Mesothelial cell of epicardium (in vitro differentiated cells): Measurements from ENCODE around the gene THUMPD1. TPM values are rescaled to one million over a fixed set of nuclear protein-coding genes. Genes with fewer than 3 reads are reported as not detected.
A peak's percentile ranks its signal among the peaks of the same experiment; 100 is the strongest.

Experiments used
- DNase-seq, 2 experiments: peaks; one replicate each; pipeline ENCODE4 v3.0.0; 2021; ENCODE audit warnings: low spot score in 2 of 2; ENCODE audit not compliant: unreplicated experiment in 2 of 2
- H3K27ac Mint-ChIP-seq: 2 replicates; pipeline ENCODE4 v1.8.0; 2021; ENCODE audit warnings: mixed read lengths
- H3K27me3 Mint-ChIP-seq: 2 replicates; pipeline ENCODE4 v1.8.0; 2021; ENCODE audit warnings: low read depth, mixed read lengths
- H3K36me3 Mint-ChIP-seq: 2 replicates; pipeline ENCODE4 v1.8.0; 2021; ENCODE audit warnings: mixed read lengths
- H3K4me1 Mint-ChIP-seq: 2 replicates; pipeline ENCODE4 v1.8.0; 2021; ENCODE audit warnings: mixed read lengths
- H3K4me3 Mint-ChIP-seq: 2 replicates; pipeline ENCODE4 v1.8.0; 2021; ENCODE audit warnings: mild to moderate bottlenecking, moderate library complexity, mixed read lengths
- H3K9me3 Mint-ChIP-seq: 2 replicates; pipeline ENCODE4 v1.8.0; 2021; ENCODE audit warnings: mixed read lengths
- CTCF ChIP-seq: fragments of 200-600 bp; sonication (generic); IDR thresholded peaks from one replicate; pipeline ENCODE4 v1.5.0; 2021; ENCODE audit warnings: antibody characterized with exemption; ENCODE audit not compliant: unreplicated experiment
- total RNA-seq: library from RNA; stranded (reverse); gene quantifications from 3 replicates; pipeline ENCODE4 v1.2.1, GENCODE V29; 2021

The THUMPD1 gene
- total RNA-seq, 1 donor from 2014 or later: 35.5 TPM

DNA sequence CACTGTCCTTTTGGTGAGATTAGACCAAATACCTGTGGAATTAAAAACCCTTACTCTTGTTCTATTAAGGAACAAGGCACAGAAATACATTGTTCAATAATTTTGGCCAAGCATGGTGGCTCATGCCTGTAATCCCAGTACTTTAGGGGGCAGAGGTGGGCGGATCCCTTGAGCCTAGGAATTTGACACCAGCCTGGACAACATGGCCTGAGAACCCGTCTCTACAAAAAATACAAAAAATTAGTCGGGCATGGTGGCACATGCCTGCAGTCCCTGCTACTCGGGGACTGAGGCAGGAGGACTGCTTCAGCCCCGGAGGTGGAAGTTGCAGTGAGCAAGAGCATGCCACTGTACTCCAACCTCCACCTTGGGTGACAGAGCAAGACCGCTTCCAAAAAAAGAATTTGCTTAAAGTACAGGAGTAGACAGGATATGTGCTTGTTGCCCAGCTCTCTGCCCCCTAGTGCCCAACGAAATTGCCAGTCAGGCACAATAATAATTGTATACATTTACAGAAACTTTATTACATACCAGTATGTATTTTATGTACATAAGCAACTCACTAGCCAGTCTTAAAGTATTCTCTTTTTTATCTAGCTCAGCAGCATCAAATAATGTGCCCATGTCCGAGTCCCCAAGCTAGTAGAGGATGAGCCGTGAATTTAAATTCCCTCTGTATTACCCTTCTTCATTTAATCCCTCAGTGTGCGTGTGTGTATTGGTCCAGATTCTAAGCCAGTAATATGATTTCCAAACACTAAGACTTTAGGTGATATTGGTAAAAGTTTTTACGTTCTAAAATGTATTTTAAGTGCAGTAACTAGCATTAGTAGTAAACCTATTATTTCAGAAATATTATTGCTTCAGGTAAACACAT is 1.4 kb downstream of the THUMPD1 start:
- DNase-seq: no peak
- no peaks in the 10 kb centered on the region for H3K9me3 Mint-ChIP-seq
- TF ChIP-seq CTCF: no peak
- peak overlapping the region; percentile 98 for H3K4me3 Mint-ChIP-seq
- peaks cover 18% of the 10 kb centered on the region for H3K36me3 Mint-ChIP-seq
- H3K27me3 Mint-ChIP-seq: no peaks in the 10 kb centered on the region
- H3K27ac Mint-ChIP-seq: peak overlapping the region; percentile 98
- peaks cover 20% of the 10 kb centered on the region for H3K4me1 Mint-ChIP-seq

GRCh38 chr16:20735490-20735889 is 6.1 kb downstream of the THUMPD1 start:
- H3K4me3 Mint-ChIP-seq: no peak overlapping the region

GRCh38 chr16:20734782-20735181 is 6.8 kb downstream of the THUMPD1 start:
- H3K27ac Mint-ChIP-seq: peak overlapping the region; percentile 85
- H3K9me3 Mint-ChIP-seq: no peaks in the 10 kb centered on the region
- no peak overlapping the region for H3K4me3 Mint-ChIP-seq
- no peak for DNase-seq
- H3K36me3 Mint-ChIP-seq: peaks cover 30% of the 10 kb centered on the region
- no peaks in the 10 kb centered on the region for H3K27me3 Mint-ChIP-seq
- peaks cover 34% of the 10 kb centered on the region for H3K4me1 Mint-ChIP-seq
- TF ChIP-seq CTCF: no peak

More at GRCh38 chr16:20735490-20735889, 6.1 kb downstream of the THUMPD1 start:
- H3K27me3 Mint-ChIP-seq: no peaks in the 10 kb centered on the region
- TF ChIP-seq CTCF: no peak
- peak overlapping the region; percentile 85 for H3K27ac Mint-ChIP-seq
- H3K9me3 Mint-ChIP-seq: no peaks in the 10 kb centered on the region
- H3K4me1 Mint-ChIP-seq: peaks cover 39% of the 10 kb centered on the region
- peaks cover 24% of the 10 kb centered on the region for H3K36me3 Mint-ChIP-seq
- no peak for DNase-seq

DNA sequence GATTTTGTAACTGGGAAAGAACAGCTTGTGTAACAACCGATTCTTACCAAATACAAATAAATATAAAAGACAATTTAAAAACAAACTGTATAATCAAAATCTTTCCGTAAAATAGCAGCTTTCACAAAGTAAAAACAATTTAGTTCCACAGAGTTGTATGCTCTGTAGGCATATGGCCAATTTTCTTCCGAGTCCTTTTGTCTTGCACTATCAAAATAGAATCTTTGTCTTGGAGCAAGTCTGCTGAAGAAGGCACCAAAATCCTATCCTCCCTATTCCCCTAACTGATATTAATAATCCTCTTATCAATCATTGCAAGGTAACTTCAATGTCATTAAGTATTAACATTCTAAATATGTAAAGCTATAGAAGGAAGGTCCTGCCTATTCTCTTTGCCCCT is 7.6 kb downstream of the THUMPD1 start:
- H3K9me3 Mint-ChIP-seq: no peaks in the 10 kb centered on the region
- no peak for DNase-seq
- peaks cover 34% of the 10 kb centered on the region for H3K4me1 Mint-ChIP-seq
- no peak for TF ChIP-seq CTCF
- no peaks in the 10 kb centered on the region for H3K27me3 Mint-ChIP-seq
- H3K4me3 Mint-ChIP-seq: no peak overlapping the region
- H3K36me3 Mint-ChIP-seq: peaks cover 33% of the 10 kb centered on the region
- peak overlapping the region; percentile 85 for H3K27ac Mint-ChIP-seq

GRCh38 chr16:20729141-20729540 is 12.5 kb downstream of the THUMPD1 start:
- H3K27me3 Mint-ChIP-seq: no peaks in the 10 kb centered on the region
- no peak overlapping the region for H3K27ac Mint-ChIP-seq
- DNase-seq: no peak
- H3K9me3 Mint-ChIP-seq: no peaks in the 10 kb centered on the region
- TF ChIP-seq CTCF: no peak
- peaks cover 25% of the 10 kb centered on the region for H3K36me3 Mint-ChIP-seq
- peaks cover 13% of the 10 kb centered on the region for H3K4me1 Mint-ChIP-seq
- no peak overlapping the region for H3K4me3 Mint-ChIP-seq
